ENCODE results near the gene TNFAIP1. TPM values are rescaled to one million over a fixed set of nuclear protein-coding genes. Genes with fewer than 3 reads are reported as not detected.
A peak's percentile ranks its signal among the peaks of the same experiment; 100 is the strongest.

Gene TNFAIP1
- total RNA-seq, 1 donor from 2014 or later, result 32.3 TPM

- Mint-ChIP-seq H3K9me3 (no peaks in the 10 kb centered on the region), H3K27ac (no peak overlapping the region), H3K4me1 (ENCODE audit: low read depth) (peaks cover 4% of the 10 kb centered on the region), H3K36me3 (ENCODE audit: low read depth) (peaks cover 25% of the 10 kb centered on the region), H3K27me3 (ENCODE audit: low read depth) (no peaks in the 10 kb centered on the region), H3K4me3 (ENCODE audit: low read depth) (no peak overlapping the region)
- intact Hi-C loops (cut with micrococcal nuclease), result no loop called here
- no peak for DNase-seq (ENCODE audit: low spot score)
Measured at GRCh38 chr17:28363186-28363585, 27.6 kb downstream of the TNFAIP1 start.

GRCh38 chr17:28363776-28364650, 28.5 kb downstream of the TNFAIP1 start:
- Mint-ChIP-seq H3K36me3 (ENCODE audit: low read depth) (peaks cover 25% of the 10 kb centered on the region), H3K4me3 (ENCODE audit: low read depth) (no peak overlapping the region), H3K9me3 (no peaks in the 10 kb centered on the region), H3K4me1 (ENCODE audit: low read depth) (no peaks in the 10 kb centered on the region), H3K27me3 (ENCODE audit: low read depth) (no peaks in the 10 kb centered on the region), H3K27ac (no peak overlapping the region)
- DNase-seq (ENCODE audit: low spot score), result no peak
- intact Hi-C loops (cut with micrococcal nuclease), result no loop called here

- Mint-ChIP-seq H3K4me1 (ENCODE audit: low read depth) (no peaks in the 10 kb centered on the region), H3K27ac (no peak within 1 kb of the TSS), H3K9me3 (no peaks in the 10 kb centered on the region), H3K36me3 (ENCODE audit: low read depth) (peaks cover 20% of the 10 kb centered on the region), H3K27me3 (ENCODE audit: low read depth) (no peaks in the 10 kb centered on the region), H3K4me3 (ENCODE audit: low read depth) (no peak within 1 kb of the TSS)
- intact Hi-C loops (cut with micrococcal nuclease), result no loop called here
- DNase-seq (ENCODE audit: low spot score), result no peak
Measured at GRCh38 chr17:28364665-28365363, 29.3 kb downstream of the TNFAIP1 start, which contains the start of gene SEBOX. SEBOX (minus strand) TSS chr17:28365199; CDS start chr17:28365151, 48 bp downstream.

- intact Hi-C loops (cut with micrococcal nuclease), result no loop called here
- H3K27ac Mint-ChIP-seq, result no peak overlapping the region
- H3K36me3 Mint-ChIP-seq (ENCODE audit: low read depth), result peaks cover 16% of the 10 kb centered on the region
- no peaks in the 10 kb centered on the region for H3K9me3 Mint-ChIP-seq
- DNase-seq (ENCODE audit: low spot score), result no peak
- no peaks in the 10 kb centered on the region for H3K27me3 Mint-ChIP-seq (ENCODE audit: low read depth)
- no peak overlapping the region for H3K4me3 Mint-ChIP-seq (ENCODE audit: low read depth)
- no peaks in the 10 kb centered on the region for H3K4me1 Mint-ChIP-seq (ENCODE audit: low read depth)
Measured at GRCh38 chr17:28365487-28365886, 29.9 kb downstream of the TNFAIP1 start.

GRCh38 chr17:28366605-28367004, 31.0 kb downstream of the TNFAIP1 start:
- no peak overlapping the region for H3K27ac Mint-ChIP-seq
- no peak overlapping the region for H3K4me3 Mint-ChIP-seq (ENCODE audit: low read depth)
- intact Hi-C loops (cut with micrococcal nuclease), result no loop called here
- H3K36me3 Mint-ChIP-seq (ENCODE audit: low read depth), result peaks cover 4% of the 10 kb centered on the region
- H3K9me3 Mint-ChIP-seq, result no peaks in the 10 kb centered on the region
- H3K27me3 Mint-ChIP-seq (ENCODE audit: low read depth), result no peaks in the 10 kb centered on the region
- DNase-seq (ENCODE audit: low spot score), result no peak
- H3K4me1 Mint-ChIP-seq (ENCODE audit: low read depth), result peaks cover 3% of the 10 kb centered on the region

- H3K4me3 Mint-ChIP-seq (ENCODE audit: low read depth), result no peak overlapping the region
- no peaks in the 10 kb centered on the region for H3K27me3 Mint-ChIP-seq (ENCODE audit: low read depth)
- H3K27ac Mint-ChIP-seq, result no peak overlapping the region
- H3K9me3 Mint-ChIP-seq, result no peaks in the 10 kb centered on the region
- DNase-seq (ENCODE audit: low spot score), result no peak
- no peaks in the 10 kb centered on the region for H3K36me3 Mint-ChIP-seq (ENCODE audit: low read depth)
- intact Hi-C loops (cut with micrococcal nuclease), result no loop called here
- peaks cover 4% of the 10 kb centered on the region for H3K4me1 Mint-ChIP-seq (ENCODE audit: low read depth)
Measured at GRCh38 chr17:28367641-28368305, 32.2 kb downstream of the TNFAIP1 start.

- Mint-ChIP-seq H3K27me3 (ENCODE audit: low read depth) (no peaks in the 10 kb centered on the region), H3K4me3 (ENCODE audit: low read depth) (no peak overlapping the region), H3K9me3 (no peaks in the 10 kb centered on the region), H3K4me1 (ENCODE audit: low read depth) (peaks cover 10% of the 10 kb centered on the region), H3K27ac (no peak overlapping the region), H3K36me3 (ENCODE audit: low read depth) (no peaks in the 10 kb centered on the region)
- intact Hi-C loops (cut with micrococcal nuclease), result no loop called here
- DNase-seq (ENCODE audit: low spot score), result no peak
Measured at GRCh38 chr17:28368306-28368831, 32.8 kb downstream of the TNFAIP1 start.

- H3K36me3 Mint-ChIP-seq (ENCODE audit: low read depth), result peaks cover 4% of the 10 kb centered on the region
- no peak overlapping the region for H3K4me3 Mint-ChIP-seq (ENCODE audit: low read depth)
- DNase-seq (ENCODE audit: low spot score), result no peak
- peaks cover 13% of the 10 kb centered on the region for H3K4me1 Mint-ChIP-seq (ENCODE audit: low read depth)
- H3K9me3 Mint-ChIP-seq, result no peaks in the 10 kb centered on the region
- no peaks in the 10 kb centered on the region for H3K27me3 Mint-ChIP-seq (ENCODE audit: low read depth)
- no peak overlapping the region for H3K27ac Mint-ChIP-seq
- intact Hi-C loops (cut with micrococcal nuclease), result no loop called here
Measured at GRCh38 chr17:28368915-28369683, 33.5 kb downstream of the TNFAIP1 start.

- Mint-ChIP-seq H3K9me3 (no peaks in the 10 kb centered on the region), H3K4me3 (ENCODE audit: low read depth) (no peak overlapping the region), H3K36me3 (ENCODE audit: low read depth) (peaks cover 4% of the 10 kb centered on the region), H3K27me3 (ENCODE audit: low read depth) (no peaks in the 10 kb centered on the region), H3K27ac (no peak overlapping the region), H3K4me1 (ENCODE audit: low read depth) (peaks cover 13% of the 10 kb centered on the region)
- no peak for DNase-seq (ENCODE audit: low spot score)
- intact Hi-C loops (cut with micrococcal nuclease), result loop anchor here (10.0 kb wide), 1 partner anchor 55 kb away; the partner anchor contains the start of gene TMEM97
Measured at GRCh38 chr17:28369684-28370034, 34.1 kb downstream of the TNFAIP1 start.

- H3K9me3 Mint-ChIP-seq, result no peaks in the 10 kb centered on the region
- intact Hi-C loops (cut with micrococcal nuclease), result loop anchor here (10.0 kb wide), 1 partner anchor 55 kb away; the partner anchor contains the start of gene TMEM97
Measured at GRCh38 chr17:28370035-28370743, 34.6 kb downstream of the TNFAIP1 start, which contains the start of gene VTN. VTN (minus strand) TSS chr17:28370307; CDS start chr17:28370203, 104 bp downstream.

GRCh38 chr17:28370744-28371103, 35.2 kb downstream of the TNFAIP1 start:
- intact Hi-C loops (cut with micrococcal nuclease), result loop anchor here (1.0 to 10.0 kb wide), 3 partner anchors 13 to 56 kb away; partner anchors contain the start of genes IFT20, POLDIP2, TMEM97 and TNFAIP1
- Mint-ChIP-seq H3K27ac (no peak overlapping the region), H3K27me3 (ENCODE audit: low read depth) (no peaks in the 10 kb centered on the region), H3K4me3 (ENCODE audit: low read depth) (peak overlapping the region; percentile 95), H3K36me3 (ENCODE audit: low read depth) (peaks cover 7% of the 10 kb centered on the region), H3K9me3 (no peaks in the 10 kb centered on the region), H3K4me1 (ENCODE audit: low read depth) (peaks cover 13% of the 10 kb centered on the region)
- DNase-seq (ENCODE audit: low spot score), result no peak

More at GRCh38 chr17:28370035-28370743, 34.6 kb downstream of the TNFAIP1 start, which contains the start of gene VTN:
- Mint-ChIP-seq H3K27ac (peak within 1 kb of the TSS; percentile 93), H3K27me3 (ENCODE audit: low read depth) (no peaks in the 10 kb centered on the region), H3K4me3 (ENCODE audit: low read depth) (peak within 1 kb of the TSS; percentile 95), H3K36me3 (ENCODE audit: low read depth) (peaks cover 7% of the 10 kb centered on the region), H3K4me1 (ENCODE audit: low read depth) (peaks cover 13% of the 10 kb centered on the region)
- no peak for DNase-seq (ENCODE audit: low spot score)

Data from activated T-helper 2 cell treated with anti-CD3 and anti-CD28 coated beads, Interferon-gamma antibody, Interleukin-2, Interleukin-4, amounts not matched to agents 10 μg/mL and 5 μg/mL and 100 μg/mL, durations not matched to agents 14 hours and 24 hours and 36 hours (primary cell).